Stimulated activated memory B cell treated with anti-CD40 and anti-IgM and Interleukin-4, amounts not matched to agents 10 μg/mL and 1 μg/mL and 100 μg/mL, for 72 hours (primary cell): ENCODE data around the gene SPACA7.

Experiments
- ATAC-seq: fragments of 150-1000 bp; cut with Tn5 transposase; 2 replicates; pipeline ENCODE4 v1.10.0; 2021
- H3K27ac Mint-ChIP-seq: one replicate; pipeline ENCODE4 v1.8.0; 2022; ENCODE audit warnings: mild to moderate bottlenecking, mixed read lengths
- H3K27me3 Mint-ChIP-seq: one replicate; pipeline ENCODE4 v1.8.0; 2022; ENCODE audit warnings: mixed read lengths
- H3K36me3 Mint-ChIP-seq: one replicate; pipeline ENCODE4 v1.8.0; 2022; ENCODE audit warnings: mixed read lengths
- H3K4me1 Mint-ChIP-seq: one replicate; pipeline ENCODE4 v1.8.0; 2022; ENCODE audit warnings: mixed read lengths
- H3K4me3 Mint-ChIP-seq: one replicate; pipeline ENCODE4 v1.8.0; 2022; ENCODE audit warnings: mild to moderate bottlenecking, moderate library complexity, mixed read lengths
- H3K9me3 Mint-ChIP-seq: one replicate; pipeline ENCODE4 v1.8.0; 2022; ENCODE audit warnings: mixed read lengths

The SPACA7 gene

GRCh38 chr13:112446867-112447266, 70.7 kb downstream of the SPACA7 start:
- Mint-ChIP-seq H3K9me3 (no peaks in the 10 kb centered on the region), H3K27me3 (peaks cover 52% of the 10 kb centered on the region), H3K36me3 (no peaks in the 10 kb centered on the region), H3K27ac (no peak overlapping the region), H3K4me3 (no peak overlapping the region), H3K4me1 (no peaks in the 10 kb centered on the region)
- no peak for ATAC-seq

GRCh38 chr13:112447306-112447705, 71.2 kb downstream of the SPACA7 start:
- no peaks in the 10 kb centered on the region for H3K36me3 Mint-ChIP-seq
- no peaks in the 10 kb centered on the region for H3K4me1 Mint-ChIP-seq
- H3K27ac Mint-ChIP-seq: no peak overlapping the region
- H3K4me3 Mint-ChIP-seq: no peak overlapping the region
- H3K9me3 Mint-ChIP-seq: no peaks in the 10 kb centered on the region
- no peak for ATAC-seq
- H3K27me3 Mint-ChIP-seq: peaks cover 52% of the 10 kb centered on the region

GRCh38 chr13:112447761-112448603, 71.8 kb downstream of the SPACA7 start:
- Mint-ChIP-seq H3K27me3 (peaks cover 49% of the 10 kb centered on the region), H3K9me3 (no peaks in the 10 kb centered on the region), H3K4me1 (no peaks in the 10 kb centered on the region), H3K27ac (no peak overlapping the region), H3K36me3 (no peaks in the 10 kb centered on the region), H3K4me3 (no peak overlapping the region)
- no peak for ATAC-seq

GRCh38 chr13:112448621-112449544, 72.7 kb downstream of the SPACA7 start:
- Mint-ChIP-seq H3K27ac (no peak overlapping the region), H3K27me3 (peaks cover 40% of the 10 kb centered on the region)

GRCh38 chr13:112449545-112449930, 73.4 kb downstream of the SPACA7 start:
- Mint-ChIP-seq H3K36me3 (no peaks in the 10 kb centered on the region), H3K4me1 (no peaks in the 10 kb centered on the region), H3K4me3 (no peak overlapping the region), H3K9me3 (no peaks in the 10 kb centered on the region), H3K27ac (no peak overlapping the region), H3K27me3 (peaks cover 36% of the 10 kb centered on the region)
- no peak for ATAC-seq

More at GRCh38 chr13:112448621-112449544, 72.7 kb downstream of the SPACA7 start:
- Mint-ChIP-seq H3K4me1 (no peaks in the 10 kb centered on the region), H3K9me3 (no peaks in the 10 kb centered on the region), H3K36me3 (no peaks in the 10 kb centered on the region), H3K4me3 (no peak overlapping the region)
- no peak for ATAC-seq

GRCh38 chr13:112450118-112450903, 74.2 kb downstream of the SPACA7 start:
- Mint-ChIP-seq H3K36me3 (no peaks in the 10 kb centered on the region), H3K4me1 (no peaks in the 10 kb centered on the region), H3K9me3 (no peaks in the 10 kb centered on the region), H3K4me3 (no peak overlapping the region), H3K27me3 (peaks cover 36% of the 10 kb centered on the region), H3K27ac (no peak overlapping the region)
- no peak for ATAC-seq

GRCh38 chr13:112450904-112451240, 74.7 kb downstream of the SPACA7 start:
- Mint-ChIP-seq H3K9me3 (no peaks in the 10 kb centered on the region), H3K4me3 (no peak overlapping the region), H3K4me1 (no peaks in the 10 kb centered on the region), H3K27me3 (peaks cover 34% of the 10 kb centered on the region), H3K36me3 (no peaks in the 10 kb centered on the region), H3K27ac (no peak overlapping the region)
- ATAC-seq: no peak

GRCh38 chr13:112451512-112452379, 75.6 kb downstream of the SPACA7 start:
- H3K27me3 Mint-ChIP-seq: peaks cover 25% of the 10 kb centered on the region
- H3K9me3 Mint-ChIP-seq: peaks cover 4% of the 10 kb centered on the region
- ATAC-seq: no peak
- no peaks in the 10 kb centered on the region for H3K36me3 Mint-ChIP-seq
- H3K4me1 Mint-ChIP-seq: no peaks in the 10 kb centered on the region
- no peak overlapping the region for H3K4me3 Mint-ChIP-seq
- no peak overlapping the region for H3K27ac Mint-ChIP-seq

- Mint-ChIP-seq H3K36me3 (no peaks in the 10 kb centered on the region), H3K27ac (no peak overlapping the region)
Measured at GRCh38 chr13:112452380-112453206, 76.4 kb downstream of the SPACA7 start.

GRCh38 chr13:112453207-112453829, 77.2 kb downstream of the SPACA7 start:
- H3K27me3 Mint-ChIP-seq: peaks cover 16% of the 10 kb centered on the region
- no peak overlapping the region for H3K27ac Mint-ChIP-seq
- ATAC-seq: no peak
- H3K36me3 Mint-ChIP-seq: no peaks in the 10 kb centered on the region
- H3K4me1 Mint-ChIP-seq: no peaks in the 10 kb centered on the region
- no peak overlapping the region for H3K4me3 Mint-ChIP-seq
- peaks cover 4% of the 10 kb centered on the region for H3K9me3 Mint-ChIP-seq

More at GRCh38 chr13:112452380-112453206, 76.4 kb downstream of the SPACA7 start:
- H3K4me3 Mint-ChIP-seq: no peak overlapping the region
- peaks cover 17% of the 10 kb centered on the region for H3K27me3 Mint-ChIP-seq
- no peaks in the 10 kb centered on the region for H3K4me1 Mint-ChIP-seq
- ATAC-seq: no peak
- peaks cover 4% of the 10 kb centered on the region for H3K9me3 Mint-ChIP-seq

- Mint-ChIP-seq H3K27me3 (peaks cover 16% of the 10 kb centered on the region), H3K4me1 (no peaks in the 10 kb centered on the region), H3K27ac (no peak overlapping the region), H3K4me3 (no peak overlapping the region), H3K9me3 (peaks cover 8% of the 10 kb centered on the region), H3K36me3 (no peaks in the 10 kb centered on the region)
- ATAC-seq: no peak
Measured at GRCh38 chr13:112453874-112454647, 77.9 kb downstream of the SPACA7 start.

GRCh38 chr13:112454648-112455334, 78.6 kb downstream of the SPACA7 start:
- Mint-ChIP-seq H3K4me3 (no peak overlapping the region), H3K27me3 (peaks cover 16% of the 10 kb centered on the region), H3K36me3 (no peaks in the 10 kb centered on the region), H3K4me1 (no peaks in the 10 kb centered on the region), H3K27ac (no peak overlapping the region), H3K9me3 (peaks cover 13% of the 10 kb centered on the region)
- no peak for ATAC-seq
